ENCODE results near the gene OR13C9.

- TF ChIP-seq GATA2 (IDR thresholded peaks at IDR 0.05; ENCODE audit: low read depth, low read length) (no peak), GATA3 (IDR thresholded peaks at IDR 0.05; ENCODE audit: low read depth, low read length) (no peak)
Measured at GRCh38 chr9:104572612-104573011, 45.4 kb downstream of the OR13C9 start.

All from SH-SY5Y (cell line).